WTC11 (cell line): ENCODE measurements around the gene COL18A1. TPM values are rescaled to one million over a fixed set of nuclear protein-coding genes. Genes with fewer than 3 reads are reported as not detected.
A peak's percentile ranks its signal among the peaks of the same experiment; 100 is the strongest.

ENCODE experiments used
- FOXP1 ChIP-seq: sonication (generic); formaldehyde crosslinking; IDR thresholded peaks from 2 replicates; pipeline ENCODE4 v1.8.0; 2022; ENCODE audit warnings: missing genetic modification reagents, mild to moderate bottlenecking, moderate library complexity, borderline replicate concordance
- GABPB1 ChIP-seq: sonication (generic); formaldehyde crosslinking; IDR thresholded peaks from 2 replicates; pipeline ENCODE4 v1.8.1; 2023; ENCODE audit warnings: mild to moderate bottlenecking, missing genetic modification reagents
- IRF2 ChIP-seq: sonication (generic); formaldehyde crosslinking; IDR thresholded peaks from 2 replicates; pipeline ENCODE4 v1.8.0; 2022; ENCODE audit warnings: low read depth, missing genetic modification reagents, borderline replicate concordance
- MYBL2 ChIP-seq: sonication (generic); formaldehyde crosslinking; IDR thresholded peaks from 2 replicates; pipeline ENCODE4 v1.8.1; 2023; ENCODE audit warnings: mild to moderate bottlenecking, moderate library complexity, missing genetic modification reagents
- NFE2L1 ChIP-seq: sonication (generic); formaldehyde crosslinking; IDR thresholded peaks from 2 replicates; pipeline ENCODE4 v1.8.1; 2023; ENCODE audit warnings: missing genetic modification reagents
- NR2C2 ChIP-seq: sonication (generic); formaldehyde crosslinking; IDR thresholded peaks from 2 replicates; pipeline ENCODE4 v1.8.0; 2022; ENCODE audit warnings: mild to moderate bottlenecking, missing genetic modification reagents
- SMAD4 ChIP-seq: sonication (generic); formaldehyde crosslinking; IDR thresholded peaks from 2 replicates; pipeline ENCODE4 v1.8.0; 2022; ENCODE audit warnings: mild to moderate bottlenecking, missing genetic modification reagents
- TEAD4 ChIP-seq: sonication (generic); formaldehyde crosslinking; IDR thresholded peaks from 2 replicates; pipeline ENCODE4 v1.8.0; 2022; ENCODE audit warnings: mild to moderate bottlenecking, missing genetic modification reagents
- TP53 ChIP-seq: sonication (generic); formaldehyde crosslinking; IDR thresholded peaks from 2 replicates; pipeline ENCODE4 v1.8.1; 2023; ENCODE audit warnings: mild to moderate bottlenecking, missing genetic modification reagents
- ZBTB21 ChIP-seq: sonication (generic); formaldehyde crosslinking; IDR thresholded peaks from 2 replicates; pipeline ENCODE4 v1.8.1; 2023; ENCODE audit warnings: mild to moderate bottlenecking, missing genetic modification reagents, borderline replicate concordance
- ZNF121 ChIP-seq: sonication (generic); formaldehyde crosslinking; IDR thresholded peaks from 2 replicates; pipeline ENCODE4 v1.8.0; 2023; ENCODE audit warnings: missing genetic modification reagents
- ZNF138 ChIP-seq: sonication (generic); formaldehyde crosslinking; conservative IDR thresholded peaks from 2 replicates; pipeline ENCODE4 v1.8.1; 2022; ENCODE audit warnings: mild to moderate bottlenecking, moderate library complexity, missing genetic modification reagents
- ZNF219 ChIP-seq: sonication (generic); formaldehyde crosslinking; IDR thresholded peaks from 2 replicates; pipeline ENCODE4 v1.8.0; 2023; ENCODE audit warnings: missing genetic modification reagents, mild to moderate bottlenecking, borderline replicate concordance
- ZNF232 ChIP-seq: sonication (generic); formaldehyde crosslinking; IDR thresholded peaks from 2 replicates; pipeline ENCODE4 v1.8.0; 2022; ENCODE audit warnings: mild to moderate bottlenecking, missing genetic modification reagents
- ZNF263 ChIP-seq: sonication (generic); formaldehyde crosslinking; IDR thresholded peaks from 2 replicates; pipeline ENCODE4 v1.8.1; 2022; ENCODE audit warnings: low read depth, mild to moderate bottlenecking, moderate library complexity, missing genetic modification reagents
- total RNA-seq: library from RNA; stranded (reverse); gene quantifications from 3 replicates; pipeline ENCODE4 v1.2.3, GENCODE V29; 2021
- TF ChIP-seq, protein P1 (sequence below): sonication (generic); formaldehyde crosslinking; IDR thresholded peaks from 2 replicates; pipeline ENCODE4 v1.8.1; 2022; ENCODE audit warnings: mild to moderate bottlenecking, moderate library complexity, missing genetic modification reagents
- TF ChIP-seq, protein P2 (sequence below): sonication (generic); formaldehyde crosslinking; IDR thresholded peaks from 2 replicates; pipeline ENCODE4 v1.8.0; 2022; ENCODE audit warnings: mild to moderate bottlenecking, missing genetic modification reagents
- TF ChIP-seq, protein P3 (sequence below): fragments of 250-450 bp; sonication (Bioruptor Pico); IDR thresholded peaks from 2 replicates; pipeline ENCODE4 v1.9.0; 2021; ENCODE audit warnings: mild to moderate bottlenecking
- TF ChIP-seq, protein P4 (sequence below): sonication (generic); formaldehyde crosslinking; conservative IDR thresholded peaks from 2 replicates; pipeline ENCODE4 v1.8.1; 2023; ENCODE audit warnings: mild to moderate bottlenecking, low read depth, missing genetic modification reagents, moderate library complexity
- TF ChIP-seq, protein P5 (sequence below): sonication (generic); formaldehyde crosslinking; IDR thresholded peaks from 2 replicates; pipeline ENCODE4 v1.8.1; 2023; ENCODE audit warnings: mild to moderate bottlenecking, moderate library complexity, missing genetic modification reagents
- TF ChIP-seq, protein P6 (sequence below): sonication (generic); formaldehyde crosslinking; IDR thresholded peaks from 2 replicates; pipeline ENCODE4 v1.8.1; 2022; ENCODE audit warnings: missing genetic modification reagents, borderline replicate concordance
- TF ChIP-seq, protein P7 (sequence below): fragments of 250-450 bp; sonication (Bioruptor Pico); IDR thresholded peaks from 2 replicates; pipeline ENCODE4 v1.8.0; 2021; ENCODE audit warnings: mild to moderate bottlenecking

Gene COL18A1
- total RNA-seq, 1 experiment from 2014 or later: 231 TPM

DNA sequence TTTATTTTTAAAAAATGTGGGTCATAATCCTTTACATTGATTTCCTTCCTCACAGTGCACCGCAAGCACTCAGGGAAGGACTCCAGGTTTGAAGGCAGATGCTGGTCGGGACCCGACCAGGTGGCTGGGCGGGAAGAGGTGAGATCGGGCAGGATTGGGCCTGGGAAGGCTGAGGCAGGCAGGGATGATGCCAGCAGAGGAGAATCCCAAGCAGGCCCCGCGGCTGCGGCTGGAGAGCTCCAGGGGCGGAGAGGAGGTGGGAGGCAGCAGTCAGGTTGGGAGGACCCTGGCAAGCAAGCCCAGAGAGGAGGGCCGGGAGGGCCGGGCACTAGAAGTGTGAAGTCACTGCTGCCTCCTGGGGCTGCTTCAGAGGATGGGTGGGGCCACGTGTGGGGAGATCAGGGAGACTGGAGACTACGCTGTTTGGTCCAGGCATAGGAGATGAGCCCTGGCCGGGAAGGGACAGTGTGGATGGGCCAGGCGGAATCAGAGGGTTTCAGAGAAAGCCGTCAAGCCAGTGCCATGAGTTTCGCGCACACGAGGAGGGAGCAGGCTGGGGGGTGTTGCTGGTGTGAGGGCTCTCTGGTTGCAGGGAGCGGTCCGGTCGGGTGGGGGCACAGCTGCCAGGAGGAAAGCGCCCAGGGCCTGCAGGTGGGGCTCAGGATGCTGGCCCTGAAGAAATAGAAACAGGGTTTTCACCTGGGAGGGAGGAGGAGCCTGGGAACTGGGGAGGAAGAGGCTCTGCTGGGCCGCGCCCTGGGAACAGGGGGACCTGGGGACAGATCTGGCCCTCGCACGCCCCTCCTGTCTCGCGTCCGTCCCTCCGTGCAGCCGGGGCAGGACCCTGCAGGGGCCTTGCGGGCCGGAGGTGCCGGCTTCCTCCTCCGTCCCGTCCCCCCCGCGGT lies 888 bp upstream of the COL18A1 start (continued):
- TF ChIP-seq, protein P1, sequence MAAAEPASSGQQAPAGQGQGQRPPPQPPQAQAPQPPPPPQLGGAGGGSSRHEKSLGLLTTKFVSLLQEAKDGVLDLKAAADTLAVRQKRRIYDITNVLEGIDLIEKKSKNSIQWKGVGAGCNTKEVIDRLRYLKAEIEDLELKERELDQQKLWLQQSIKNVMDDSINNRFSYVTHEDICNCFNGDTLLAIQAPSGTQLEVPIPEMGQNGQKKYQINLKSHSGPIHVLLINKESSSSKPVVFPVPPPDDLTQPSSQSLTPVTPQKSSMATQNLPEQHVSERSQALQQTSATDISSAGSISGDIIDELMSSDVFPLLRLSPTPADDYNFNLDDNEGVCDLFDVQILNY (CRISPR knock-in tag): no peak
- peak; percentile 1; the same call in 1 of the 2 replicates for TF ChIP-seq ZNF121
- 0 out of 2 replicates have a peak, but pooled peaks have one; percentile 57 for TF ChIP-seq NFE2L1 (CRISPR knock-in tag)
- 0 out of 2 replicates have a peak, but pooled peaks have one; percentile 60 for TF ChIP-seq ZNF263 (CRISPR knock-in tag)
- TF ChIP-seq, protein P2, sequence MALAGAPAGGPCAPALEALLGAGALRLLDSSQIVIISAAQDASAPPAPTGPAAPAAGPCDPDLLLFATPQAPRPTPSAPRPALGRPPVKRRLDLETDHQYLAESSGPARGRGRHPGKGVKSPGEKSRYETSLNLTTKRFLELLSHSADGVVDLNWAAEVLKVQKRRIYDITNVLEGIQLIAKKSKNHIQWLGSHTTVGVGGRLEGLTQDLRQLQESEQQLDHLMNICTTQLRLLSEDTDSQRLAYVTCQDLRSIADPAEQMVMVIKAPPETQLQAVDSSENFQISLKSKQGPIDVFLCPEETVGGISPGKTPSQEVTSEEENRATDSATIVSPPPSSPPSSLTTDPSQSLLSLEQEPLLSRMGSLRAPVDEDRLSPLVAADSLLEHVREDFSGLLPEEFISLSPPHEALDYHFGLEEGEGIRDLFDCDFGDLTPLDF (CRISPR knock-in tag): no peak
- TF ChIP-seq GABPB1 (CRISPR knock-in tag): no peak
- TF ChIP-seq, protein P3, sequence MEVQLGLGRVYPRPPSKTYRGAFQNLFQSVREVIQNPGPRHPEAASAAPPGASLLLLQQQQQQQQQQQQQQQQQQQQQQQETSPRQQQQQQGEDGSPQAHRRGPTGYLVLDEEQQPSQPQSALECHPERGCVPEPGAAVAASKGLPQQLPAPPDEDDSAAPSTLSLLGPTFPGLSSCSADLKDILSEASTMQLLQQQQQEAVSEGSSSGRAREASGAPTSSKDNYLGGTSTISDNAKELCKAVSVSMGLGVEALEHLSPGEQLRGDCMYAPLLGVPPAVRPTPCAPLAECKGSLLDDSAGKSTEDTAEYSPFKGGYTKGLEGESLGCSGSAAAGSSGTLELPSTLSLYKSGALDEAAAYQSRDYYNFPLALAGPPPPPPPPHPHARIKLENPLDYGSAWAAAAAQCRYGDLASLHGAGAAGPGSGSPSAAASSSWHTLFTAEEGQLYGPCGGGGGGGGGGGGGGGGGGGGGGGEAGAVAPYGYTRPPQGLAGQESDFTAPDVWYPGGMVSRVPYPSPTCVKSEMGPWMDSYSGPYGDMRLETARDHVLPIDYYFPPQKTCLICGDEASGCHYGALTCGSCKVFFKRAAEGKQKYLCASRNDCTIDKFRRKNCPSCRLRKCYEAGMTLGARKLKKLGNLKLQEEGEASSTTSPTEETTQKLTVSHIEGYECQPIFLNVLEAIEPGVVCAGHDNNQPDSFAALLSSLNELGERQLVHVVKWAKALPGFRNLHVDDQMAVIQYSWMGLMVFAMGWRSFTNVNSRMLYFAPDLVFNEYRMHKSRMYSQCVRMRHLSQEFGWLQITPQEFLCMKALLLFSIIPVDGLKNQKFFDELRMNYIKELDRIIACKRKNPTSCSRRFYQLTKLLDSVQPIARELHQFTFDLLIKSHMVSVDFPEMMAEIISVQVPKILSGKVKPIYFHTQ: no peak
- TF ChIP-seq ZBTB21 (CRISPR knock-in tag): no peak
- TF ChIP-seq TEAD4 (CRISPR knock-in tag): no peak
- TF ChIP-seq, protein P4, sequence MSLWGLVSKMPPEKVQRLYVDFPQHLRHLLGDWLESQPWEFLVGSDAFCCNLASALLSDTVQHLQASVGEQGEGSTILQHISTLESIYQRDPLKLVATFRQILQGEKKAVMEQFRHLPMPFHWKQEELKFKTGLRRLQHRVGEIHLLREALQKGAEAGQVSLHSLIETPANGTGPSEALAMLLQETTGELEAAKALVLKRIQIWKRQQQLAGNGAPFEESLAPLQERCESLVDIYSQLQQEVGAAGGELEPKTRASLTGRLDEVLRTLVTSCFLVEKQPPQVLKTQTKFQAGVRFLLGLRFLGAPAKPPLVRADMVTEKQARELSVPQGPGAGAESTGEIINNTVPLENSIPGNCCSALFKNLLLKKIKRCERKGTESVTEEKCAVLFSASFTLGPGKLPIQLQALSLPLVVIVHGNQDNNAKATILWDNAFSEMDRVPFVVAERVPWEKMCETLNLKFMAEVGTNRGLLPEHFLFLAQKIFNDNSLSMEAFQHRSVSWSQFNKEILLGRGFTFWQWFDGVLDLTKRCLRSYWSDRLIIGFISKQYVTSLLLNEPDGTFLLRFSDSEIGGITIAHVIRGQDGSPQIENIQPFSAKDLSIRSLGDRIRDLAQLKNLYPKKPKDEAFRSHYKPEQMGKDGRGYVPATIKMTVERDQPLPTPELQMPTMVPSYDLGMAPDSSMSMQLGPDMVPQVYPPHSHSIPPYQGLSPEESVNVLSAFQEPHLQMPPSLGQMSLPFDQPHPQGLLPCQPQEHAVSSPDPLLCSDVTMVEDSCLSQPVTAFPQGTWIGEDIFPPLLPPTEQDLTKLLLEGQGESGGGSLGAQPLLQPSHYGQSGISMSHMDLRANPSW: 0 out of 2 replicates have a peak, but pooled peaks have one; percentile 47
- peak; percentile 87; the same call in 1 of the 2 replicates for TF ChIP-seq ZNF138
- TF ChIP-seq FOXP1 (CRISPR knock-in tag): peak; percentile 46; the same call in 1 of the 2 replicates
- TF ChIP-seq SMAD4 (CRISPR knock-in tag): no peak
- 0 out of 2 replicates have a peak, but pooled peaks have one; percentile 5 for TF ChIP-seq ZNF232 (CRISPR knock-in tag)
- TF ChIP-seq NR2C2 (CRISPR knock-in tag): no peak
- no peak for TF ChIP-seq IRF2 (CRISPR knock-in tag)
- TF ChIP-seq TP53 (CRISPR knock-in tag): peak; percentile 87
- TF ChIP-seq, protein P5, sequence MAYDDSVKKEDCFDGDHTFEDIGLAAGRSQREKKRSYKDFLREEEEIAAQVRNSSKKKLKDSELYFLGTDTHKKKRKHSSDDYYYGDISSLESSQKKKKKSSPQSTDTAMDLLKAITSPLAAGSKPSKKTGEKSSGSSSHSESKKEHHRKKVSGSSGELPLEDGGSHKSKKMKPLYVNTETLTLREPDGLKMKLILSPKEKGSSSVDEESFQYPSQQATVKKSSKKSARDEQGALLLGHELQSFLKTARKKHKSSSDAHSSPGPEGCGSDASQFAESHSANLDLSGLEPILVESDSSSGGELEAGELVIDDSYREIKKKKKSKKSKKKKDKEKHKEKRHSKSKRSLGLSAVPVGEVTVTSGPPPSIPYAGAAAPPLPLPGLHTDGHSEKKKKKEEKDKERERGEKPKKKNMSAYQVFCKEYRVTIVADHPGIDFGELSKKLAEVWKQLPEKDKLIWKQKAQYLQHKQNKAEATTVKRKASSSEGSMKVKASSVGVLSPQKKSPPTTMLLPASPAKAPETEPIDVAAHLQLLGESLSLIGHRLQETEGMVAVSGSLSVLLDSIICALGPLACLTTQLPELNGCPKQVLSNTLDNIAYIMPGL (CRISPR knock-in tag): no peak
- TF ChIP-seq MYBL2 (CRISPR knock-in tag): no peak
- TF ChIP-seq, protein P6, sequence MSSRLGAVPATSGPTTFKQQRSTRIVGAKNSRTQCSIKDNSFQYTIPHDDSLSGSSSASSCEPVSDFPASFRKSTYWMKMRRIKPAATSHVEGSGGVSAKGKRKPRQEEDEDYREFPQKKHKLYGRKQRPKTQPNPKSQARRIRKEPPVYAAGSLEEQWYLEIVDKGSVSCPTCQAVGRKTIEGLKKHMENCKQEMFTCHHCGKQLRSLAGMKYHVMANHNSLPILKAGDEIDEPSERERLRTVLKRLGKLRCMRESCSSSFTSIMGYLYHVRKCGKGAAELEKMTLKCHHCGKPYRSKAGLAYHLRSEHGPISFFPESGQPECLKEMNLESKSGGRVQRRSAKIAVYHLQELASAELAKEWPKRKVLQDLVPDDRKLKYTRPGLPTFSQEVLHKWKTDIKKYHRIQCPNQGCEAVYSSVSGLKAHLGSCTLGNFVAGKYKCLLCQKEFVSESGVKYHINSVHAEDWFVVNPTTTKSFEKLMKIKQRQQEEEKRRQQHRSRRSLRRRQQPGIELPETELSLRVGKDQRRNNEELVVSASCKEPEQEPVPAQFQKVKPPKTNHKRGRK (CRISPR knock-in tag): no peak
- TF ChIP-seq ZNF219: no peak
- TF ChIP-seq, protein P7, sequence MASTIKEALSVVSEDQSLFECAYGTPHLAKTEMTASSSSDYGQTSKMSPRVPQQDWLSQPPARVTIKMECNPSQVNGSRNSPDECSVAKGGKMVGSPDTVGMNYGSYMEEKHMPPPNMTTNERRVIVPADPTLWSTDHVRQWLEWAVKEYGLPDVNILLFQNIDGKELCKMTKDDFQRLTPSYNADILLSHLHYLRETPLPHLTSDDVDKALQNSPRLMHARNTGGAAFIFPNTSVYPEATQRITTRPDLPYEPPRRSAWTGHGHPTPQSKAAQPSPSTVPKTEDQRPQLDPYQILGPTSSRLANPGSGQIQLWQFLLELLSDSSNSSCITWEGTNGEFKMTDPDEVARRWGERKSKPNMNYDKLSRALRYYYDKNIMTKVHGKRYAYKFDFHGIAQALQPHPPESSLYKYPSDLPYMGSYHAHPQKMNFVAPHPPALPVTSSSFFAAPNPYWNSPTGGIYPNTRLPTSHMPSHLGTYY (CRISPR knock-in tag): no peak
